Heart left ventricle (tissue), 13 donors: ENCODE results near the gene PARP8.

ENCODE experiments used
- CTCF ChIP-seq, 12 donors: fragments of 200-600 bp; sonication (generic) in 4 of 12; IDR thresholded peaks; one replicate each; pipeline versions ENCODE4 v1.5.0 to v1.8.0; 2018 to 2022; ENCODE audit warnings: antibody characterized with exemption in 12 of 12, mild to moderate bottlenecking in 5 of 12
- POLR2A ChIP-seq, 2 donors: fragments of 450-650 bp; IDR thresholded peaks; one replicate each; pipeline ENCODE4 v1.6.1; 2017; ENCODE audit warnings: antibody characterized with exemption in 2 of 2, mild to moderate bottlenecking in 2 of 2, moderate library complexity in 2 of 2
- donor health status: ischemic (EF 13 %, LVEDD 7.1; RV severe dilation, severe dysfunction).
- donor health status: DM: no; HTN: yes; CAD: no.
- donor health status: DM: no; HTN: no; CAD: no.
- donor health status: ischemic (EF 25% LVEDD 6.9; RV normal size, moderate dysfunction).
- donor health status: ischemic (EF 25% LVEDD 5.7; RV mildly dilated, moderate dysfunction).
- donor health status: ischemic (EF 35%, LVEDD 5.7; RV mildly dilated, moderate dysfunction).
- donor health status: nonischemic (EF 11% LVEDD 7.7; RV severe dilation, severe dysfunction).
- donor health status: DM: yes; HTN: yes; CAD: no.
- donor health status: PGD.
- donor health status: ischemic (EF 29% LVEDD 5.4; RV normal size, mild dysfunction).
- donor health status: nonischemic (EF 23%, LVEDD 6.1; RV moderate dilation, normal function).

GRCh38 chr5:50849554-50849953 is 183.1 kb downstream of the PARP8 start:
- no peak for TF ChIP-seq POLR2A (IDR thresholded peaks at IDR 0.05)
- no peak for TF ChIP-seq CTCF (IDR thresholded peaks at IDR 0.05)
